H1 (cell line): ENCODE data around the gene GRID2. TPM values are rescaled to one million over a fixed set of nuclear protein-coding genes. Genes with fewer than 3 reads are reported as not detected.

Experiments
- BACH1 ChIP-seq: IDR thresholded peaks from 2 replicates; pipeline ENCODE4 v1.6.1; 2012; ENCODE audit warnings: low read length, improper control_type of control experiment
- CHD7 ChIP-seq: fragments of 300-600 bp; sonication (generic); IDR thresholded peaks from 2 replicates; pipeline ENCODE4 v1.7.1; 2012; ENCODE audit warnings: low read length, moderate library complexity, mild to moderate bottlenecking, inconsistent platforms; ENCODE audit not compliant: insufficient replicate concordance
- SUZ12 ChIP-seq: fragments of 200-600 bp; sonication (generic); IDR thresholded peaks from 2 replicates; pipeline ENCODE4 v1.6.1; 2012; ENCODE audit warnings: mild to moderate bottlenecking, inconsistent platforms, low read length, moderate library complexity, mixed read lengths
- USF2 ChIP-seq: IDR thresholded peaks from 2 replicates; pipeline ENCODE4 v1.6.1; 2011; ENCODE audit warnings: low read length, improper control_type of control experiment
- ZNF274 ChIP-seq: IDR thresholded peaks from 2 replicates; pipeline ENCODE4 v1.7.0; 2012; ENCODE audit warnings: low read length, borderline replicate concordance; ENCODE audit errors: extremely low read depth
- polyA plus RNA-seq, 7 experiments: library from polyadenylated mRNA; depleted of rRNA in 3 of 7; stranded (reverse) in 5 of 7; unstranded in 2 of 7; fragments of >200 nt in 5 of 7; fragments of 200-250 nt in 2 of 7; gene quantifications; 1 replicate in 5 of 7; 2 replicates in 1 of 7; 4 replicates in 1 of 7; pipeline versions ENCODE4 v1.2.1 to v1.2.3, GENCODE V29; 2011 to 2013; ENCODE audit warnings: missing spikeins in 2 of 7, mixed read lengths in 2 of 7
- total RNA-seq: library from RNA; stranded (reverse); fragmentation: NEBNext Ultra II Directional; extraction: Animal tissue kit (Norgen Biotek cat#: 25700); gene quantifications from 2 replicates; pipeline ENCODE4 v1.2.1, GENCODE V29; 2021

Gene GRID2
- total and polyA plus RNA-seq, 2 of the 8 experiments (the other 6 are each of a cell fraction or from before 2014, with no cell fraction given) = 31.1 to 81.9 TPM

- TF ChIP-seq CHD7 (no peak), USF2 (no peak), BACH1 (no peak), SUZ12 (no peak), ZNF274 (no peak)
Measured at GRCh38 chr4:92529510-92529909, 225.7 kb downstream of the GRID2 start (continued).
